BE2C (cell line): ENCODE data around the gene BRD7.

Experiments used
- DNase-seq: peaks from one replicate; pipeline ENCODE4 v3.0.0-alpha.2; 2020
- H3K27me3 ChIP-seq: fragments of 250-450 bp; sonication (Bioruptor Pico); 2 replicates; pipeline ENCODE4 v1.5.1; 2020; ENCODE audit warnings: mild to moderate bottlenecking
- H3K36me3 ChIP-seq: fragments of 250-450 bp; sonication (Bioruptor Pico); 2 replicates; pipeline ENCODE4 v1.5.1; 2020; ENCODE audit warnings: mild to moderate bottlenecking
- H3K4me1 ChIP-seq: fragments of 250-450 bp; sonication (Bioruptor Pico); 2 replicates; pipeline ENCODE4 v1.5.1; 2020
- H3K4me3 ChIP-seq: 2 replicates; pipeline ENCODE4 v1.5.1; 2011; ENCODE audit warnings: low read depth, low read length
- H3K9me3 ChIP-seq: fragments of 250-450 bp; sonication (Bioruptor Pico); 2 replicates; pipeline ENCODE4 v1.5.1; 2020
- CTCF ChIP-seq: IDR thresholded peaks from 2 replicates; pipeline ENCODE4 v1.5.1; 2012; ENCODE audit warnings: mild to moderate bottlenecking, low read depth, low read length

BRD7 gene

GRCh38 chr16:50331570-50331969 is 37.2 kb downstream of the BRD7 start:
- Histone ChIP-seq H3K4me3 (no peak overlapping the region), H3K4me1 (no peaks in the 10 kb centered on the region), H3K9me3 (no peaks in the 10 kb centered on the region), H3K36me3 (peaks cover 41% of the 10 kb centered on the region), H3K27me3 (no peaks in the 10 kb centered on the region)
- no peak for TF ChIP-seq CTCF
- DNase-seq: no peak

GRCh38 chr16:50329446-50330189 is 39.2 kb downstream of the BRD7 start:
- H3K27me3 ChIP-seq: no peaks in the 10 kb centered on the region
- DNase-seq: no peak
- no peak overlapping the region for H3K4me3 ChIP-seq
- H3K4me1 ChIP-seq: no peaks in the 10 kb centered on the region
- TF ChIP-seq CTCF: no peak
- H3K9me3 ChIP-seq: no peaks in the 10 kb centered on the region
- peaks cover 50% of the 10 kb centered on the region for H3K36me3 ChIP-seq

- peak; percentile 70 for TF ChIP-seq CTCF
- peak; percentile 38 for DNase-seq
- Histone ChIP-seq H3K9me3 (no peaks in the 10 kb centered on the region), H3K4me1 (no peaks in the 10 kb centered on the region), H3K27me3 (no peaks in the 10 kb centered on the region), H3K4me3 (no peak overlapping the region), H3K36me3 (peaks cover 46% of the 10 kb centered on the region)
Observed at GRCh38 chr16:50326835-50327465, 41.8 kb downstream of the BRD7 start.

- peaks cover 39% of the 10 kb centered on the region for H3K36me3 ChIP-seq
- no peak for DNase-seq
- no peaks in the 10 kb centered on the region for H3K4me1 ChIP-seq
- no peak overlapping the region for H3K4me3 ChIP-seq
- no peak for TF ChIP-seq CTCF
- H3K27me3 ChIP-seq: no peaks in the 10 kb centered on the region
- H3K9me3 ChIP-seq: no peaks in the 10 kb centered on the region
Observed at GRCh38 chr16:50326264-50326663, 42.5 kb downstream of the BRD7 start.

GRCh38 chr16:50324345-50324744 is 44.4 kb downstream of the BRD7 start:
- peaks cover 51% of the 10 kb centered on the region for H3K36me3 ChIP-seq
- TF ChIP-seq CTCF: no peak
- H3K27me3 ChIP-seq: no peaks in the 10 kb centered on the region
- no peaks in the 10 kb centered on the region for H3K4me1 ChIP-seq
- H3K9me3 ChIP-seq: no peaks in the 10 kb centered on the region
- H3K4me3 ChIP-seq: no peak overlapping the region
- DNase-seq: no peak

- TF ChIP-seq CTCF: peak; percentile 27
- DNase-seq: peak; percentile 59
- peaks cover 57% of the 10 kb centered on the region for H3K36me3 ChIP-seq
Observed at GRCh38 chr16:50323335-50324011, 45.3 kb downstream of the BRD7 start.

More at GRCh38 chr16:50323335-50324011, 45.3 kb downstream of the BRD7 start:
- Histone ChIP-seq H3K4me3 (no peak overlapping the region), H3K27me3 (no peaks in the 10 kb centered on the region), H3K9me3 (no peaks in the 10 kb centered on the region), H3K4me1 (no peaks in the 10 kb centered on the region)
